ENCODE data around the gene C2orf92. TPM values are rescaled to one million over a fixed set of nuclear protein-coding genes. Genes with fewer than 3 reads are reported as not detected.

C2orf92 gene
- total and polyA plus RNA-seq, 7 donors: 0.89 to 3.6 (median 1.9) TPM

DNA sequence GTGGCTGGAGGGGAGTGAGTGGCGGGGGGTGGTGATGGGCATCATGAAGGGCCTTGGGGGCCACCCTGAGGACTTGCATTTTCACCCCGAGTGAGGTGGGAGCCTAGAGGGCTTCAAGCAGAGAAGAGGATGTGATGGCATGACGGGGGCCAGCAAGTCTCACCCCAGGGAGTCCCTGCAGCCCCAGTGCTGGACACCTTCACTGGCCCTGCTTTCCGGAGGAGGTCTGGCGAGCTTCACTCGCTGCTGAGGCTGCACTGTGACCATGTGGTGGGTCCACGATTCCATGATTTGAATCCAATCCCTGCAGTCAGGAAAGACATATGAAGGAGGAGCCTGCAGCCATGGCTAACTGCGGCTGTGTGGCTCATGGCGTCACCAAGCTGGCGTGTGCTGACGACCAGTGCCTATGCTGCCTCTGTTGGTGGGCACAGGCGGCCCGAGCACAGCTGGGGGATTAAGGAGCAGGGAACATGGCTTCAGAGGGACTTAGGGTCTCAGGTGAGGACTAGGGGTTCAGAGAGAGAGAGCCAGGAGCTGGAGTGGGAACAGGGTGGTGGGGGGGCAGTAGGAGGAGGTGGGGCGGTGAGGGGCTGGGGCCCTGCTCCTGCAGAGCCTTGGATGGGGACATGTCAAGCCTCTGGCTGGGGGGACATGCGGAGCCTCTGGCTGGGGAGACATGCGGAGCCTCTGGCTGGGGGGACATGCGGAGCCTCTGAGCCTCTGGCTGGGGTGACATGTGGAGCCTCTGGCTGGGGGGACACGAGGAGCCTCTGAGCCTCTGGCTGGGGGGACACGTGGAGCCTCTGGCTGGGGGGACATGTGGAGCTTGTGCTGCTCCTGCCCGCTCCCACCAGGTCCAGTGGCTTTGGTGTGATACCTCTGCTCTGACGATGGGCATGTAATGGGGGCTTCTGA, 47.4 kb downstream of the C2orf92 start:
- TF ChIP-seq, protein P1, sequence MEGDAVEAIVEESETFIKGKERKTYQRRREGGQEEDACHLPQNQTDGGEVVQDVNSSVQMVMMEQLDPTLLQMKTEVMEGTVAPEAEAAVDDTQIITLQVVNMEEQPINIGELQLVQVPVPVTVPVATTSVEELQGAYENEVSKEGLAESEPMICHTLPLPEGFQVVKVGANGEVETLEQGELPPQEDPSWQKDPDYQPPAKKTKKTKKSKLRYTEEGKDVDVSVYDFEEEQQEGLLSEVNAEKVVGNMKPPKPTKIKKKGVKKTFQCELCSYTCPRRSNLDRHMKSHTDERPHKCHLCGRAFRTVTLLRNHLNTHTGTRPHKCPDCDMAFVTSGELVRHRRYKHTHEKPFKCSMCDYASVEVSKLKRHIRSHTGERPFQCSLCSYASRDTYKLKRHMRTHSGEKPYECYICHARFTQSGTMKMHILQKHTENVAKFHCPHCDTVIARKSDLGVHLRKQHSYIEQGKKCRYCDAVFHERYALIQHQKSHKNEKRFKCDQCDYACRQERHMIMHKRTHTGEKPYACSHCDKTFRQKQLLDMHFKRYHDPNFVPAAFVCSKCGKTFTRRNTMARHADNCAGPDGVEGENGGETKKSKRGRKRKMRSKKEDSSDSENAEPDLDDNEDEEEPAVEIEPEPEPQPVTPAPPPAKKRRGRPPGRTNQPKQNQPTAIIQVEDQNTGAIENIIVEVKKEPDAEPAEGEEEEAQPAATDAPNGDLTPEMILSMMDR (IDR thresholded peaks at IDR 0.05): no peak
- Histone ChIP-seq H3K27ac (no peak overlapping the region), H3K27me3 (ENCODE audit: insufficient read depth in 3 of 3, low read length in 2 of 3) (no peaks in the 10 kb centered on the region), H3K9me3 (no peaks in the 10 kb centered on the region), H3K4me1 (no peaks in the 10 kb centered on the region), H3K4me3 (no peak overlapping the region), H3K36me3 (ENCODE audit: insufficient read depth in 1 of 2, low read depth in 1 of 2) (no peaks in the 10 kb centered on the region)
- no peak for ATAC-seq
- 53 to 65% (median 58%) methylated on average over 18 to 21 of the region's 21 CpGs for WGBS, 3 donors
- intact Hi-C loops (cut with DNase I): no loop called here
- DNase-seq: peak in 1 of 2 donors; percentile 28

DNA sequence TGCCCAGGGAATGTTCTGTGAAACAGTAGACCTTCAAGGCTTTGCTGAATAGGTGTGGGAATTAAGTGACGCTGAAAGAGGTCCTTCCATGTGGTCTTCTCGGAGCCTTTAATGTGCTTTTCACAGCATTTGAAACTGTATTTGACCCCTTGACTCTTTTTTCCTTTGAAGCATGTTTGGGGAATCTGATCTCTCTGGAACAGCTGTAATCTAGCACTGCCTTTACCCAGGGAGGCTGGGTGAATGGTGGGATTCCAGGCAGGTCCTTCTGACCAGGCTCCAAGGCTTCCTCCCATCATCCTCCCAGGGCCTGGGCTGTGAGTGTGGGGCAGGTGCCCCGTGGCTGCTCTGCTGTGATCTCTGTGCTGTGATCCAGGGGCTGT, 48.1 kb downstream of the C2orf92 start:
- Histone ChIP-seq H3K27ac (no peak overlapping the region), H3K4me3 (no peak overlapping the region), H3K27me3 (ENCODE audit: insufficient read depth in 3 of 3, low read length in 2 of 3) (no peaks in the 10 kb centered on the region), H3K4me1 (no peaks in the 10 kb centered on the region), H3K36me3 (ENCODE audit: insufficient read depth in 1 of 2, low read depth in 1 of 2) (no peaks in the 10 kb centered on the region), H3K9me3 (no peaks in the 10 kb centered on the region)
- TF ChIP-seq, protein P1 (IDR thresholded peaks at IDR 0.05): no peak
- peak in 1 of 2 donors; percentile 18 for DNase-seq
- 38 to 42% (median 39%) methylated on average over 3 of the region's 3 CpGs for WGBS, 3 donors
- intact Hi-C loops (cut with DNase I): no loop called here
- no peak for ATAC-seq

DNA sequence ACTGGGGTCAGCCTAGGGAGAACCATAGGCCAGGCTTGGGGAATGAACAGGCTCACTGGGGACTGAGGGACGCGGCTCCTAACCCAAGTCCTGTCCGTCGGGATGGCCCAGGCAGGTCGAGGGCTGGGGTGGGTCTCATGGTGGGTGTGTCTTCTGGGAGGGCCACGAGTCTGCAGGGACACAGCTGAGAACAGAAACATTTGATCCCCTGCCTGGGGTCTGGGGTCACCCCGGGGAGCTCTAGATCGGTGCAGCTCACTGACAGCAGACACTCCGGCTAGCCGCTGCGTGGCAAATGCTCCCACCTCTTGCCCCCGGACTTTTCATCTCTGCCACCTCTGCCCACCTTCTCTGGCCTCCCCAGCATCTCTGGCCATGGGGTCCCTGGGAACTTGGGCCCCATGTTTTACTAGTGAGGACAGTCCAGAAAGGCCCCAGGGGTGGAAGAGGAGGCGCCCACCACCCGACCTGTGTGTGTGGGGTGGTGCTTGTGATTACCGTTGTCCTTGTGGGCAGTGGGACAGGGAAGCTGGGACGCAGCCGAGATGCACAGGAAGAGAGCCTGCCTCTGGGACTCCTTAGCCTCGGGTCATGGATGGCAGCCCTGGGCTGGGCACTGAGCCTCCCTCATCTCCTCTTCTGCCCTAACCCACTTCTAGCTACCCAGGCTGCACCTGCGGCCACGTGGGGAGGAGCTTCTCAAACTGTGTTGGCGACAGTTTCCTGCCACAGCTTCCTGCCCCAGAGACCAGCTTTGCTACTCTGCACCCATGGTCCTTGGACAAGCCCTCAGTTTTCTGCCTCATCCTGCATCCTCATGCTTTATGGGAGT, 48.8 kb downstream of the C2orf92 start:
- Histone ChIP-seq H3K27me3 (ENCODE audit: insufficient read depth in 3 of 3, low read length in 2 of 3) (no peaks in the 10 kb centered on the region), H3K36me3 (ENCODE audit: insufficient read depth in 1 of 2, low read depth in 1 of 2) (no peaks in the 10 kb centered on the region), H3K27ac (no peak overlapping the region), H3K4me3 (no peak overlapping the region), H3K4me1 (no peaks in the 10 kb centered on the region), H3K9me3 (no peaks in the 10 kb centered on the region)
- DNase-seq (peak in 1 of 2 donors; percentile 48), ATAC-seq (no peak)
- intact Hi-C loops (cut with DNase I): no loop called here
- TF ChIP-seq, protein P1 (IDR thresholded peaks at IDR 0.05): no peak
- WGBS, 3 donors: 46 to 67% (median 50%) methylated on average over 19 to 21 of the region's 21 CpGs

DNA sequence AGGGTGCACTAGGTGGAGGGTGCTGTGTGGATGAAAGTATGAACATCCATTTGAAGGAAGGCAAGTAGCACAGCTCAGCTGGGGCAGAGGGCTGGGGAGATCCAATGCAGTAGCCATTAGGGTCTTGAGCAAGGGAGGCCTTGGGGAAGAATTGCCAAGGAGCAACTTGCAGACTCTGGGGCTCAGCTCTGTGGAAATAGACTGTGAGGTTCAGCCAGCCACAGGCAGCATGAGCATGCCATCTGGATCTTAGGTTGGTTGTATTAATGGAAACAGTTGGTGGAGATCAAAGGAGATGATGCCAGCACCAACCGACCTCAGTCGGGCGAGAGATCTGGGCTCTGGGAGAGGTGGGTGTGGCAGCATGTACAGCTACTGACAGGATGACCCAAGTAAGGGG, 49.4 kb downstream of the C2orf92 start:
- Histone ChIP-seq H3K4me3 (no peak overlapping the region), H3K9me3 (no peaks in the 10 kb centered on the region), H3K4me1 (no peaks in the 10 kb centered on the region), H3K27me3 (ENCODE audit: insufficient read depth in 3 of 3, low read length in 2 of 3) (no peaks in the 10 kb centered on the region), H3K36me3 (ENCODE audit: insufficient read depth in 1 of 2, low read depth in 1 of 2) (no peaks in the 10 kb centered on the region), H3K27ac (no peak overlapping the region)
- no peak for ATAC-seq
- TF ChIP-seq, protein P1 (IDR thresholded peaks at IDR 0.05): no peak
- intact Hi-C loops (cut with DNase I): no loop called here
- DNase-seq: peak in 1 of 2 donors; percentile 10
- 28 to 56% (median 36%) methylated on average over 3 of the region's 3 CpGs for WGBS, 3 donors

Measured in psoas muscle (tissue), 8 donors.